Endodermal cell (in vitro differentiated cells): ENCODE measurements around the gene SELENOO. TPM values are rescaled to one million over a fixed set of nuclear protein-coding genes. Genes with fewer than 3 reads are reported as not detected.

Experiments
- DNase-seq: peaks from one replicate; pipeline ENCODE4 v3.0.0-alpha.2; 2017
- H3K27ac ChIP-seq: 2 replicates; pipeline ENCODE4 v1.5.1; 2013; ENCODE audit warnings: mild to moderate bottlenecking, low read depth, low read length, moderate library complexity
- H3K27me3 ChIP-seq: 2 replicates; pipeline ENCODE4 v1.6.1; 2013; ENCODE audit warnings: mild to moderate bottlenecking, low read length, moderate library complexity; ENCODE audit not compliant: insufficient read depth, control insufficient read depth, poor library complexity, severe bottlenecking
- H3K36me3 ChIP-seq: 2 replicates; pipeline ENCODE4 v1.7.0; 2013; ENCODE audit warnings: mild to moderate bottlenecking, low read length, moderate library complexity; ENCODE audit not compliant: control insufficient read depth, insufficient read depth
- H3K4me1 ChIP-seq: one replicate; pipeline ENCODE4 v1.7.0; 2013; ENCODE audit warnings: low read length; ENCODE audit not compliant: control insufficient read depth, insufficient read depth
- H3K4me3 ChIP-seq: 2 replicates; pipeline ENCODE4 v1.5.1; 2013; ENCODE audit warnings: mild to moderate bottlenecking, low read length, moderate library complexity
- H3K9ac ChIP-seq: 2 replicates; pipeline ENCODE4 v1.6.1; 2013; ENCODE audit warnings: mild to moderate bottlenecking, low read length, moderate library complexity; ENCODE audit not compliant: poor library complexity, severe bottlenecking; ENCODE audit errors: extremely low read depth
- H3K9me3 ChIP-seq: 2 replicates; pipeline ENCODE4 v1.6.1; 2013; ENCODE audit warnings: mild to moderate bottlenecking, low read length, moderate library complexity; ENCODE audit not compliant: control insufficient read depth
- H3K27ac Mint-ChIP-seq: 2 replicates; pipeline ENCODE4 v1.8.0; 2020; ENCODE audit warnings: mixed read lengths
- H3K27me3 Mint-ChIP-seq: 2 replicates; pipeline ENCODE4 v1.8.0; 2021; ENCODE audit warnings: mild to moderate bottlenecking, mixed read lengths; ENCODE audit not compliant: insufficient read depth
- H3K36me3 Mint-ChIP-seq: 2 replicates; pipeline ENCODE4 v1.8.0; 2020; ENCODE audit warnings: low read depth, mixed read lengths
- H3K4me1 Mint-ChIP-seq: 2 replicates; pipeline ENCODE4 v1.8.0; 2020; ENCODE audit warnings: mixed read lengths
- H3K4me3 Mint-ChIP-seq: 2 replicates; pipeline ENCODE4 v1.8.0; 2020; ENCODE audit warnings: mild to moderate bottlenecking, moderate library complexity, mixed read lengths
- H3K9me3 Mint-ChIP-seq: 2 replicates; pipeline ENCODE4 v1.8.0; 2020; ENCODE audit warnings: mild to moderate bottlenecking, mixed read lengths
- CTCF ChIP-seq: fragments of 200-600 bp; sonication (generic); conservative IDR thresholded peaks from 2 replicates; pipeline ENCODE4 v1.5.0; 2021; ENCODE audit warnings: antibody characterized with exemption, mild to moderate bottlenecking
- WGBS, 2 experiments: methylation state at CpG; one replicate each; pipeline versions ENCODE4 v1.1.5 to v1.1.7; 2013; ENCODE audit warnings: missing lambda C conversion rate in 2 of 2, mixed read lengths in 1 of 2; ENCODE audit not compliant: insufficient coverage in 1 of 2, insufficient read length in 1 of 2; 5-methylcytosine and 5-hydroxymethylcytosine counted together
- total RNA-seq, 2 donors: library from RNA; stranded (reverse); fragmentation: NEBNext Ultra II Directional in 1 of 2; extraction: Animal tissue kit (Norgen Biotek cat#: 25700) in 1 of 2; gene quantifications; 2 replicates in 1 of 2; 3 replicates in 1 of 2; pipeline ENCODE4 v1.2.1, GENCODE V29; 2021

Gene SELENOO
- total RNA-seq, 2 donors from 2014 or later: 22.2 to 22.9 TPM

GRCh38 chr22:50186181-50186714, 14.6 kb upstream of the SELENOO start:
- H3K27me3 ChIP-seq: no peaks in the 10 kb centered on the region
- peaks cover 4% of the 10 kb centered on the region for H3K4me1 ChIP-seq
- peaks cover 2% of the 10 kb centered on the region for H3K36me3 Mint-ChIP-seq
- H3K9me3 ChIP-seq: no peaks in the 10 kb centered on the region
- WGBS, 2 experiments: 1 to 2% methylated on average over 17 to 47 of the region's 47 CpGs
- no peak overlapping the region for H3K27ac ChIP-seq
- no peaks in the 10 kb centered on the region for H3K9me3 Mint-ChIP-seq
- H3K36me3 ChIP-seq: peaks cover 6% of the 10 kb centered on the region
- H3K4me1 Mint-ChIP-seq: no peaks in the 10 kb centered on the region
- TF ChIP-seq CTCF: no peak
- H3K27ac Mint-ChIP-seq: peak overlapping the region; percentile 86
- H3K9ac ChIP-seq: peak overlapping the region; percentile 57
- no peak for DNase-seq
- H3K4me3 ChIP-seq: peak overlapping the region; percentile 85
- peaks cover 3% of the 10 kb centered on the region for H3K27me3 Mint-ChIP-seq
- H3K4me3 Mint-ChIP-seq: peak overlapping the region; percentile 82

GRCh38 chr22:50186761-50187523, 13.9 kb upstream of the SELENOO start:
- WGBS, 2 experiments: 60 to 65% methylated on average over 22 to 26 of the region's 26 CpGs
- no peaks in the 10 kb centered on the region for H3K4me1 Mint-ChIP-seq
- peak overlapping the region; percentile 57 for H3K9ac ChIP-seq
- no peak overlapping the region for H3K27ac ChIP-seq
- H3K9me3 ChIP-seq: no peaks in the 10 kb centered on the region
- H3K27me3 Mint-ChIP-seq: peaks cover 3% of the 10 kb centered on the region
- H3K4me1 ChIP-seq: peaks cover 4% of the 10 kb centered on the region
- H3K4me3 ChIP-seq: peak overlapping the region; percentile 85
- DNase-seq: no peak
- peaks cover 6% of the 10 kb centered on the region for H3K36me3 ChIP-seq
- no peaks in the 10 kb centered on the region for H3K27me3 ChIP-seq
- H3K9me3 Mint-ChIP-seq: no peaks in the 10 kb centered on the region
- peak overlapping the region; percentile 82 for H3K4me3 Mint-ChIP-seq
- no peak for TF ChIP-seq CTCF
- H3K36me3 Mint-ChIP-seq: peaks cover 7% of the 10 kb centered on the region
- H3K27ac Mint-ChIP-seq: peak overlapping the region; percentile 86

- H3K4me1 ChIP-seq: peaks cover 4% of the 10 kb centered on the region
- no peak overlapping the region for H3K4me3 ChIP-seq
- H3K27ac ChIP-seq: no peak overlapping the region
- peaks cover 3% of the 10 kb centered on the region for H3K27me3 Mint-ChIP-seq
- no peak overlapping the region for H3K27ac Mint-ChIP-seq
- H3K36me3 Mint-ChIP-seq: peaks cover 7% of the 10 kb centered on the region
- H3K27me3 ChIP-seq: no peaks in the 10 kb centered on the region
- 91 to 95% methylated on average over 11 of the region's 11 CpGs for WGBS, 2 experiments
- no peaks in the 10 kb centered on the region for H3K9me3 Mint-ChIP-seq
- no peak for TF ChIP-seq CTCF
- H3K4me1 Mint-ChIP-seq: no peaks in the 10 kb centered on the region
- H3K9ac ChIP-seq: no peak overlapping the region
- no peak for DNase-seq
- H3K36me3 ChIP-seq: peaks cover 6% of the 10 kb centered on the region
- no peak overlapping the region for H3K4me3 Mint-ChIP-seq
- no peaks in the 10 kb centered on the region for H3K9me3 ChIP-seq
Measured at GRCh38 chr22:50188356-50188755, 12.5 kb upstream of the SELENOO start.
